ENCODE measurements around the gene FRMD3. TPM values are rescaled to one million over a fixed set of nuclear protein-coding genes. Genes with fewer than 3 reads are reported as not detected.

FRMD3 gene
- total RNA-seq, 1 experiment from 2014 or later: 14.5 TPM

- in situ Hi-C loops (cut with HindIII; ENCODE audit: low pct_unique_long_range_greater_than_20kb, low sequenced_read_pairs) (no loop called here), intact Hi-C loops (cut with micrococcal nuclease; ENCODE audit: unreplicated experiment) (no loop called here)
- TF ChIP-seq TCF7L2 (IDR thresholded peaks at IDR 0.05; ENCODE audit: low read depth, low read length) (no peak), CTCF (IDR thresholded peaks at IDR 0.05) (no peak), SIN3A (IDR thresholded peaks at IDR 0.05; ENCODE audit: borderline replicate concordance, insufficient read depth, low read depth, low read length) (no peak), POLR2AphosphoS5 (IDR thresholded peaks at IDR 0.05; ENCODE audit: low read depth, low read length) (no peak), REST (IDR thresholded peaks at IDR 0.05; ENCODE audit: insufficient read depth in 1 of 2, low read depth in 2 of 2, low read length in 1 of 2) (no peak)
- no peak overlapping the region for H3K27ac ChIP-seq (ENCODE audit: low read length)
- ATAC-seq: no peak
- H3K4me1 ChIP-seq (ENCODE audit: control insufficient read depth, insufficient read depth, low read length): no peaks in the 10 kb centered on the region
- no peak overlapping the region for H3K4me3 ChIP-seq (ENCODE audit: low read depth in 2 of 2, low read length in 2 of 2)
- H3K27me3 ChIP-seq (ENCODE audit: control insufficient read depth, insufficient read depth, low read length): no peaks in the 10 kb centered on the region
- no peaks in the 10 kb centered on the region for H3K36me3 ChIP-seq (ENCODE audit: control insufficient read depth, insufficient read depth, low read length)
- CTCF ChIA-PET: no interaction called here
- no peak for DNase-seq (ENCODE audit: low read depth, low spot score)
- no peaks in the 10 kb centered on the region for H3K9me3 ChIP-seq (ENCODE audit: control insufficient read depth, insufficient read depth, low read depth, low read length)
- BruUV-seq (replicated peaks): no TSS peak
- POLR2A ChIA-PET: no interaction called here
These were observed 78.4 kb downstream of the FRMD3 start for GRCh38 chr9:83459830-83460229.

GRCh38 chr9:83458530-83458929 is 79.7 kb downstream of the FRMD3 start:
- no peak for ATAC-seq
- ChIA-PET POLR2A (no interaction called here), CTCF (no interaction called here)
- BruUV-seq (replicated peaks): no TSS peak
- no peak for DNase-seq (ENCODE audit: low read depth, low spot score)
- H3K27me3 ChIP-seq (ENCODE audit: control insufficient read depth, insufficient read depth, low read length): no peaks in the 10 kb centered on the region
- no peaks in the 10 kb centered on the region for H3K9me3 ChIP-seq (ENCODE audit: control insufficient read depth, insufficient read depth, low read depth, low read length)
- no peaks in the 10 kb centered on the region for H3K36me3 ChIP-seq (ENCODE audit: control insufficient read depth, insufficient read depth, low read length)
- no peak overlapping the region for H3K27ac ChIP-seq (ENCODE audit: low read length)
- no peak for TF ChIP-seq TCF7L2 (IDR thresholded peaks at IDR 0.05; ENCODE audit: low read depth, low read length)
- no peak for TF ChIP-seq REST (IDR thresholded peaks at IDR 0.05; ENCODE audit: insufficient read depth in 1 of 2, low read depth in 2 of 2, low read length in 1 of 2)
- TF ChIP-seq CTCF (IDR thresholded peaks at IDR 0.05): no peak
- TF ChIP-seq POLR2AphosphoS5 (IDR thresholded peaks at IDR 0.05; ENCODE audit: low read depth, low read length): no peak
- no peak for TF ChIP-seq SIN3A (IDR thresholded peaks at IDR 0.05; ENCODE audit: borderline replicate concordance, insufficient read depth, low read depth, low read length)
- in situ Hi-C loops (cut with HindIII; ENCODE audit: low pct_unique_long_range_greater_than_20kb, low sequenced_read_pairs) (no loop called here), intact Hi-C loops (cut with micrococcal nuclease; ENCODE audit: unreplicated experiment) (no loop called here)
- no peaks in the 10 kb centered on the region for H3K4me1 ChIP-seq (ENCODE audit: control insufficient read depth, insufficient read depth, low read length)
- H3K4me3 ChIP-seq (ENCODE audit: low read depth in 2 of 2, low read length in 2 of 2): no peak overlapping the region

Data from Panc1 (cell line).